Ishikawa (cell line): ENCODE results near the gene SHC2.
A peak's percentile ranks its signal among the peaks of the same experiment; 100 is the strongest.

ENCODE experiments used
- CEBPB ChIP-seq: IDR thresholded peaks from 2 replicates; pipeline ENCODE4 v1.6.1; 2012
- CREB1 ChIP-seq: IDR thresholded peaks from 2 replicates; pipeline ENCODE4 v1.6.1; 2012; ENCODE audit warnings: low read depth
- EGR1 ChIP-seq: IDR thresholded peaks from 2 replicates; pipeline ENCODE4 v1.6.1; 2012
- EP300 ChIP-seq: IDR thresholded peaks from 2 replicates; pipeline ENCODE4 v1.6.1; 2012; ENCODE audit warnings: borderline replicate concordance
- FOXM1 ChIP-seq: IDR thresholded peaks from 2 replicates; pipeline ENCODE4 v1.6.1; 2012; ENCODE audit warnings: low read depth, borderline replicate concordance
- MAX ChIP-seq: IDR thresholded peaks from 2 replicates; pipeline ENCODE4 v1.6.1; 2012
- NFIC ChIP-seq: IDR thresholded peaks from 2 replicates; pipeline ENCODE4 v1.6.1; 2012
- RAD21 ChIP-seq: IDR thresholded peaks from 2 replicates; pipeline ENCODE4 v1.6.1; 2012; ENCODE audit warnings: low read depth
- REST ChIP-seq: IDR thresholded peaks from 2 replicates; pipeline ENCODE4 v1.6.1; 2012; ENCODE audit warnings: low read depth, mild to moderate bottlenecking
- TAF1 ChIP-seq: IDR thresholded peaks from 2 replicates; pipeline ENCODE4 v1.6.1; 2012; ENCODE audit warnings: low read depth, mild to moderate bottlenecking
- TCF12 ChIP-seq: IDR thresholded peaks from 2 replicates; pipeline ENCODE4 v1.6.1; 2012; ENCODE audit warnings: low read depth
- TEAD4 ChIP-seq: IDR thresholded peaks from 2 replicates; pipeline ENCODE4 v1.6.1; 2012
- USF1 ChIP-seq: IDR thresholded peaks from 2 replicates; pipeline ENCODE4 v1.6.1; 2012
- YY1 ChIP-seq: IDR thresholded peaks from 2 replicates; pipeline ENCODE4 v1.6.1; 2012; ENCODE audit warnings: low read depth
- ZBTB7A ChIP-seq: IDR thresholded peaks from 2 replicates; pipeline ENCODE4 v1.6.1; 2012; ENCODE audit warnings: low read depth

The SHC2 gene

GRCh38 chr19:480016-480855, 19.4 kb upstream of the SHC2 start:
- 0 out of 2 replicates have a peak, but pooled peaks have one; percentile 24 for TF ChIP-seq EGR1
- no peak for TF ChIP-seq FOXM1
- TF ChIP-seq RAD21 = peak; percentile 48

GRCh38 chr19:478976-479375, 18.1 kb upstream of the SHC2 start:
- TF ChIP-seq EGR1 (no peak), REST (no peak), USF1 (no peak), TCF12 (no peak)

- TF ChIP-seq ZBTB7A (no peak), YY1 (no peak), TAF1 (no peak), CREB1 (no peak), CEBPB (no peak), REST (no peak), RAD21 (no peak), EP300 (no peak), MAX (no peak), NFIC (no peak), FOXM1 (no peak), TCF12 (no peak), USF1 (no peak), TEAD4 (no peak), EGR1 (no peak)
Measured at GRCh38 chr19:478236-478903, 17.5 kb upstream of the SHC2 start.

GRCh38 chr19:475360-475759, 14.5 kb upstream of the SHC2 start:
- TF ChIP-seq RAD21 (no peak), EP300 (no peak), USF1 (no peak), ZBTB7A (no peak), YY1 (no peak), EGR1 (no peak), TAF1 (no peak), TCF12 (no peak), CREB1 (no peak), CEBPB (no peak)

- TF ChIP-seq FOXM1 (no peak), TCF12 (no peak), TEAD4 (no peak), REST (no peak)
Measured at GRCh38 chr19:474126-475078, 13.6 kb upstream of the SHC2 start.
